Activated T-cell treated with anti-CD3 and anti-CD28 coated beads, Interleukin-2, amount 50 U/mL, for 4 hours (primary cell): ENCODE data around the gene CDH6. TPM values are rescaled to one million over a fixed set of nuclear protein-coding genes. Genes with fewer than 3 reads are reported as not detected.

ENCODE experiments used
- ATAC-seq, 2 donors: fragments of 200-7000 bp; cut with Tn5 transposase; one replicate each; pipeline ENCODE4 v1.10.0; 2021
- DNase-seq: peaks from one replicate; pipeline ENCODE4 v3.0.0-alpha.2; 2020
- H3K27me3 Mint-ChIP-seq: one replicate; pipeline ENCODE4 v1.8.0; 2021; ENCODE audit warnings: low read depth, mixed read lengths
- H3K36me3 Mint-ChIP-seq: one replicate; pipeline ENCODE4 v1.8.0; 2022; ENCODE audit warnings: mixed read lengths; ENCODE audit not compliant: insufficient read depth
- H3K4me1 Mint-ChIP-seq: one replicate; pipeline ENCODE4 v1.8.0; 2021; ENCODE audit warnings: low read depth, mixed read lengths
- H3K4me3 Mint-ChIP-seq: one replicate; pipeline ENCODE4 v1.8.0; 2021; ENCODE audit warnings: mild to moderate bottlenecking, moderate library complexity, mixed read lengths
- H3K9me3 Mint-ChIP-seq: one replicate; pipeline ENCODE4 v1.8.0; 2021; ENCODE audit warnings: mixed read lengths
- total RNA-seq, 3 donors: library from RNA; stranded (reverse); gene quantifications; one replicate each; pipeline ENCODE4 v1.2.1, GENCODE V29; 2021

Gene CDH6
- total RNA-seq: not detected

GRCh38 chr5:31193591-31194467, at the start of gene CDH6:
TSS of gene CDH6 (plus strand) at chr5:31193686. CDS start at chr5:31267474, 73,788 bp downstream.
- no peaks in the 10 kb centered on the region for H3K9me3 Mint-ChIP-seq
- peaks cover 9% of the 10 kb centered on the region for H3K4me1 Mint-ChIP-seq
- peaks cover 40% of the 10 kb centered on the region for H3K27me3 Mint-ChIP-seq
- no peak within 1 kb of the TSS for H3K4me3 Mint-ChIP-seq
- no peaks in the 10 kb centered on the region for H3K36me3 Mint-ChIP-seq
- DNase-seq (no peak), ATAC-seq (peak in 1 of 2 donors; percentile 43)

- Mint-ChIP-seq H3K4me1 (no peaks in the 10 kb centered on the region), H3K36me3 (no peaks in the 10 kb centered on the region), H3K9me3 (no peaks in the 10 kb centered on the region), H3K4me3 (no peak overlapping the region), H3K27me3 (no peaks in the 10 kb centered on the region)
- DNase-seq: no peak
- no peak for ATAC-seq
Observed at GRCh38 chr5:31144364-31144763, 49.1 kb upstream of the CDH6 start.

- no peaks in the 10 kb centered on the region for H3K36me3 Mint-ChIP-seq
- peaks cover 3% of the 10 kb centered on the region for H3K9me3 Mint-ChIP-seq
- no peak for ATAC-seq
- H3K4me3 Mint-ChIP-seq: no peak overlapping the region
- DNase-seq: no peak
- H3K4me1 Mint-ChIP-seq: no peaks in the 10 kb centered on the region
- no peaks in the 10 kb centered on the region for H3K27me3 Mint-ChIP-seq
Observed at GRCh38 chr5:31148959-31149475, 44.5 kb upstream of the CDH6 start.

- no peaks in the 10 kb centered on the region for H3K27me3 Mint-ChIP-seq
- peaks cover 3% of the 10 kb centered on the region for H3K9me3 Mint-ChIP-seq
- H3K36me3 Mint-ChIP-seq: no peaks in the 10 kb centered on the region
- DNase-seq: no peak
- no peak overlapping the region for H3K4me3 Mint-ChIP-seq
- no peak for ATAC-seq
- H3K4me1 Mint-ChIP-seq: no peaks in the 10 kb centered on the region
Observed at GRCh38 chr5:31153521-31153920, 40.0 kb upstream of the CDH6 start.

GRCh38 chr5:31156631-31157160, 36.8 kb upstream of the CDH6 start:
- peaks cover 3% of the 10 kb centered on the region for H3K27me3 Mint-ChIP-seq
- H3K4me3 Mint-ChIP-seq: no peak overlapping the region
- DNase-seq: no peak
- ATAC-seq: no peak
- H3K36me3 Mint-ChIP-seq: no peaks in the 10 kb centered on the region
- H3K4me1 Mint-ChIP-seq: no peaks in the 10 kb centered on the region
- peaks cover 3% of the 10 kb centered on the region for H3K9me3 Mint-ChIP-seq

- H3K9me3 Mint-ChIP-seq: no peaks in the 10 kb centered on the region
- no peaks in the 10 kb centered on the region for H3K4me1 Mint-ChIP-seq
- peaks cover 5% of the 10 kb centered on the region for H3K27me3 Mint-ChIP-seq
- H3K4me3 Mint-ChIP-seq: no peak overlapping the region
- ATAC-seq: no peak
- no peak for DNase-seq
- no peaks in the 10 kb centered on the region for H3K36me3 Mint-ChIP-seq
Observed at GRCh38 chr5:31157720-31158119, 35.8 kb upstream of the CDH6 start.

- no peak for ATAC-seq
- H3K36me3 Mint-ChIP-seq: no peaks in the 10 kb centered on the region
- H3K9me3 Mint-ChIP-seq: no peaks in the 10 kb centered on the region
- no peak for DNase-seq
- H3K27me3 Mint-ChIP-seq: peaks cover 5% of the 10 kb centered on the region
- H3K4me3 Mint-ChIP-seq: no peak overlapping the region
- no peaks in the 10 kb centered on the region for H3K4me1 Mint-ChIP-seq
Observed at GRCh38 chr5:31158686-31159085, 34.8 kb upstream of the CDH6 start.

- ATAC-seq: no peak
- no peak for DNase-seq
- H3K4me3 Mint-ChIP-seq: no peak overlapping the region
- H3K4me1 Mint-ChIP-seq: no peaks in the 10 kb centered on the region
- no peaks in the 10 kb centered on the region for H3K9me3 Mint-ChIP-seq
- H3K36me3 Mint-ChIP-seq: no peaks in the 10 kb centered on the region
- H3K27me3 Mint-ChIP-seq: peaks cover 5% of the 10 kb centered on the region
Observed at GRCh38 chr5:31161781-31162181, 31.7 kb upstream of the CDH6 start.

GRCh38 chr5:31165729-31166128, 27.8 kb upstream of the CDH6 start:
- ATAC-seq (no peak), DNase-seq (no peak)
- H3K27me3 Mint-ChIP-seq: peaks cover 1% of the 10 kb centered on the region
- no peaks in the 10 kb centered on the region for H3K9me3 Mint-ChIP-seq
- no peaks in the 10 kb centered on the region for H3K4me1 Mint-ChIP-seq
- H3K4me3 Mint-ChIP-seq: no peak overlapping the region
- H3K36me3 Mint-ChIP-seq: no peaks in the 10 kb centered on the region

- no peaks in the 10 kb centered on the region for H3K4me1 Mint-ChIP-seq
- H3K27me3 Mint-ChIP-seq: no peaks in the 10 kb centered on the region
- no peak for ATAC-seq
- no peak for DNase-seq
- no peaks in the 10 kb centered on the region for H3K9me3 Mint-ChIP-seq
- no peaks in the 10 kb centered on the region for H3K36me3 Mint-ChIP-seq
- no peak overlapping the region for H3K4me3 Mint-ChIP-seq
Observed at GRCh38 chr5:31169379-31169778, 24.1 kb upstream of the CDH6 start.

GRCh38 chr5:31172881-31173280, 20.6 kb upstream of the CDH6 start:
- no peak overlapping the region for H3K4me3 Mint-ChIP-seq
- ATAC-seq: no peak

GRCh38 chr5:31173614-31174013, 19.9 kb upstream of the CDH6 start:
- H3K9me3 Mint-ChIP-seq: no peaks in the 10 kb centered on the region
- H3K27me3 Mint-ChIP-seq: no peaks in the 10 kb centered on the region
- DNase-seq: no peak
- no peaks in the 10 kb centered on the region for H3K36me3 Mint-ChIP-seq
- no peaks in the 10 kb centered on the region for H3K4me1 Mint-ChIP-seq
- no peak for ATAC-seq
- no peak overlapping the region for H3K4me3 Mint-ChIP-seq

More at GRCh38 chr5:31172881-31173280, 20.6 kb upstream of the CDH6 start:
- H3K4me1 Mint-ChIP-seq: no peaks in the 10 kb centered on the region
- no peaks in the 10 kb centered on the region for H3K27me3 Mint-ChIP-seq
- H3K9me3 Mint-ChIP-seq: no peaks in the 10 kb centered on the region
- no peaks in the 10 kb centered on the region for H3K36me3 Mint-ChIP-seq
- no peak for DNase-seq

- DNase-seq (no peak), ATAC-seq (no peak)
- Mint-ChIP-seq H3K4me1 (no peaks in the 10 kb centered on the region), H3K36me3 (no peaks in the 10 kb centered on the region), H3K27me3 (no peaks in the 10 kb centered on the region), H3K9me3 (no peaks in the 10 kb centered on the region), H3K4me3 (no peak overlapping the region)
Observed at GRCh38 chr5:31181376-31181987, 12.0 kb upstream of the CDH6 start.

- Mint-ChIP-seq H3K9me3 (no peaks in the 10 kb centered on the region), H3K36me3 (no peaks in the 10 kb centered on the region), H3K4me1 (no peaks in the 10 kb centered on the region), H3K4me3 (no peak overlapping the region), H3K27me3 (no peaks in the 10 kb centered on the region)
- DNase-seq (no peak), ATAC-seq (no peak)
Observed at GRCh38 chr5:31182136-31182535, 11.3 kb upstream of the CDH6 start.

GRCh38 chr5:31185951-31186350, 7.5 kb upstream of the CDH6 start:
- no peak overlapping the region for H3K4me3 Mint-ChIP-seq
- H3K36me3 Mint-ChIP-seq: no peaks in the 10 kb centered on the region
- ATAC-seq (no peak), DNase-seq (no peak)
- H3K9me3 Mint-ChIP-seq: no peaks in the 10 kb centered on the region
- no peaks in the 10 kb centered on the region for H3K27me3 Mint-ChIP-seq
- H3K4me1 Mint-ChIP-seq: no peaks in the 10 kb centered on the region
